ENCODE measurements around the gene IL13RA2.

Gene IL13RA2

GRCh38 chrX:114985967-114986592 is 31.3 kb downstream of the IL13RA2 start:
- DNase-seq, result no peak

- no peak for DNase-seq
These were observed 41.1 kb downstream of the IL13RA2 start for GRCh38 chrX:114976292-114976691.

- DNase-seq, result no peak
These were observed 44.4 kb downstream of the IL13RA2 start for GRCh38 chrX:114973013-114973412.

GRCh38 chrX:114970806-114971205 is 46.6 kb downstream of the IL13RA2 start:
- no peak for DNase-seq

GRCh38 chrX:114964374-114964773 is 53.0 kb downstream of the IL13RA2 start:
- no peak for DNase-seq

GRCh38 chrX:114962209-114962608 is 55.2 kb downstream of the IL13RA2 start:
- DNase-seq, result no peak

GRCh38 chrX:114959729-114960128 is 57.7 kb downstream of the IL13RA2 start:
- DNase-seq, result no peak
